GM23338 (cell line): ENCODE data around the gene FAT1.
A peak's percentile ranks its signal among the peaks of the same experiment; 100 is the strongest.

Experiments
- POLR2AphosphoS5 ChIP-seq: IDR thresholded peaks from 2 replicates; pipeline ENCODE4 v1.6.1; 2016; ENCODE audit warnings: antibody characterized with exemption, low read depth
- TF ChIP-seq, protein P1 (sequence below), 2 experiments: fragments of 200-600 bp in 1 of 2; sonication (generic) in 1 of 2; conservative IDR thresholded peaks; 2 replicates each; pipeline versions ENCODE4 v1.5.1 to v1.6.1; 2016 to 2017; ENCODE audit warnings: antibody characterized with exemption in 2 of 2, low read depth in 2 of 2, mild to moderate bottlenecking in 2 of 2, moderate library complexity in 1 of 2

DNA sequence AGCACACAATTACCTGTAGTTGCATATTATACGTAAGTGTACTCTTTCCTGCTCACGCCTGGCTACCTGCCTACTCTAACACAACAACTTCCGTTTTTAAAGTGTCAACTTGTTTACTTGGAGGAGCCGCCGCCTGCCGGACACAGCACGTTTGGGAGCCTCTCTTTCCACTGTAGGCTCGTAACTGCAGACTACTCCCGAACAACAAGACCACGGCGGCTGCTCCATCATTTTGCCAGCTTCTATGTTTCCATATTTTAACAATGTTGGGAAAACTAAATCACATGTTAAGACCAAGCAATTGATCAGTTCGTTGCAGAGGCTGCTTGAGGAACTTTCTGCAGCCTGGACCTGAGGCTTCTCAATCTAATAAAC, 169.1 kb downstream of the FAT1 start:
- TF ChIP-seq, protein P1, sequence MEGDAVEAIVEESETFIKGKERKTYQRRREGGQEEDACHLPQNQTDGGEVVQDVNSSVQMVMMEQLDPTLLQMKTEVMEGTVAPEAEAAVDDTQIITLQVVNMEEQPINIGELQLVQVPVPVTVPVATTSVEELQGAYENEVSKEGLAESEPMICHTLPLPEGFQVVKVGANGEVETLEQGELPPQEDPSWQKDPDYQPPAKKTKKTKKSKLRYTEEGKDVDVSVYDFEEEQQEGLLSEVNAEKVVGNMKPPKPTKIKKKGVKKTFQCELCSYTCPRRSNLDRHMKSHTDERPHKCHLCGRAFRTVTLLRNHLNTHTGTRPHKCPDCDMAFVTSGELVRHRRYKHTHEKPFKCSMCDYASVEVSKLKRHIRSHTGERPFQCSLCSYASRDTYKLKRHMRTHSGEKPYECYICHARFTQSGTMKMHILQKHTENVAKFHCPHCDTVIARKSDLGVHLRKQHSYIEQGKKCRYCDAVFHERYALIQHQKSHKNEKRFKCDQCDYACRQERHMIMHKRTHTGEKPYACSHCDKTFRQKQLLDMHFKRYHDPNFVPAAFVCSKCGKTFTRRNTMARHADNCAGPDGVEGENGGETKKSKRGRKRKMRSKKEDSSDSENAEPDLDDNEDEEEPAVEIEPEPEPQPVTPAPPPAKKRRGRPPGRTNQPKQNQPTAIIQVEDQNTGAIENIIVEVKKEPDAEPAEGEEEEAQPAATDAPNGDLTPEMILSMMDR (conservative IDR thresholded peaks at IDR 0.05; ENCODE audit: low read depth in 2 of 2), result peak; percentile 8 to 41; a peak in 2 of 4 replicates
- TF ChIP-seq POLR2AphosphoS5, result no peak
